Loucy (cell line): ENCODE results near the gene NFYB.

ENCODE experiments used
- CTCF ChIP-seq: fragments of 200-600 bp; sonication (generic); conservative IDR thresholded peaks from 2 replicates; pipeline ENCODE4 v1.5.1; 2014; ENCODE audit warnings: mild to moderate bottlenecking, antibody characterized with exemption, low read length
- EZH2phosphoT487 ChIP-seq: fragments of 200-600 bp; IDR thresholded peaks from 2 replicates; pipeline ENCODE4 v1.6.1; 2018; ENCODE audit warnings: antibody characterized with exemption, mild to moderate bottlenecking, moderate library complexity, borderline replicate concordance

- TF ChIP-seq CTCF (no peak), EZH2phosphoT487 (no peak)
Measured at GRCh38 chr12:104133321-104133720, 4.7 kb downstream of the NFYB start.
